Stimulated activated CD4-positive, alpha-beta T cell treated with anti-CD3 and anti-CD28 coated beads, TNF-alpha, amount 100 ng/mL, for 4 hours (primary cell): ENCODE measurements around the gene CLIP4.
"Not testable (repeated sequence)": the region's sequence is repeated elsewhere in the genome, so short reads cannot be mapped to it uniquely, and the experiment has no call there.

Source experiments
- DNase-seq, 3 experiments: peaks; one replicate each; pipeline ENCODE4 v3.0.0-alpha.2; 2020; ENCODE audit warnings: low read depth in 3 of 3

The CLIP4 gene

GRCh38 chr2:29104688-29105087, 10.5 kb upstream of the CLIP4 start:
- DNase-seq = no peak

- no peak for DNase-seq
These were observed 9.8 kb upstream of the CLIP4 start for GRCh38 chr2:29105375-29105774.

GRCh38 chr2:29106256-29106655, 9.0 kb upstream of the CLIP4 start:
- no peak for DNase-seq

- DNase-seq = no peak
These were observed 8.2 kb upstream of the CLIP4 start for GRCh38 chr2:29106980-29107388.

- DNase-seq = not testable (repeated sequence)
These were observed 7.7 kb upstream of the CLIP4 start for GRCh38 chr2:29107547-29107946.

GRCh38 chr2:29108225-29108624, 7.0 kb upstream of the CLIP4 start:
- no peak for DNase-seq

GRCh38 chr2:29109246-29109645, 6.0 kb upstream of the CLIP4 start:
- no peak for DNase-seq

GRCh38 chr2:29110916-29111535, 4.2 kb upstream of the CLIP4 start:
- no peak for DNase-seq

- DNase-seq = no peak
These were observed 2.8 kb upstream of the CLIP4 start for GRCh38 chr2:29112379-29112778.

- DNase-seq = no peak
These were observed 2.1 kb upstream of the CLIP4 start for GRCh38 chr2:29113027-29113686.

GRCh38 chr2:29113891-29114321, 1.3 kb upstream of the CLIP4 start:
- DNase-seq = no peak

GRCh38 chr2:29114586-29114945, 649 bp upstream of the CLIP4 start:
- DNase-seq = peak in 1 of 3 experiments; percentile 3

- DNase-seq = peak; percentile 15 to 49 (median 41)
These were observed 874 bp downstream of the CLIP4 start for GRCh38 chr2:29115797-29116781.

GRCh38 chr2:29117636-29118303, 2.6 kb downstream of the CLIP4 start:
- DNase-seq = no peak

- DNase-seq = no peak
These were observed 4.0 kb downstream of the CLIP4 start for GRCh38 chr2:29119211-29119610.

- no peak for DNase-seq
These were observed 5.6 kb downstream of the CLIP4 start for GRCh38 chr2:29120846-29121245.

GRCh38 chr2:29123617-29124349, 8.6 kb downstream of the CLIP4 start:
- no peak for DNase-seq

- no peak for DNase-seq
These were observed 9.3 kb downstream of the CLIP4 start for GRCh38 chr2:29124504-29124903.

GRCh38 chr2:29129586-29130281, 14.5 kb downstream of the CLIP4 start:
- DNase-seq = no peak

- no peak for DNase-seq
These were observed 15.1 kb downstream of the CLIP4 start for GRCh38 chr2:29130295-29130694.

- DNase-seq = no peak
These were observed 19.7 kb downstream of the CLIP4 start for GRCh38 chr2:29134933-29135332.
